ENCODE data around the gene HLCS.

DNA sequence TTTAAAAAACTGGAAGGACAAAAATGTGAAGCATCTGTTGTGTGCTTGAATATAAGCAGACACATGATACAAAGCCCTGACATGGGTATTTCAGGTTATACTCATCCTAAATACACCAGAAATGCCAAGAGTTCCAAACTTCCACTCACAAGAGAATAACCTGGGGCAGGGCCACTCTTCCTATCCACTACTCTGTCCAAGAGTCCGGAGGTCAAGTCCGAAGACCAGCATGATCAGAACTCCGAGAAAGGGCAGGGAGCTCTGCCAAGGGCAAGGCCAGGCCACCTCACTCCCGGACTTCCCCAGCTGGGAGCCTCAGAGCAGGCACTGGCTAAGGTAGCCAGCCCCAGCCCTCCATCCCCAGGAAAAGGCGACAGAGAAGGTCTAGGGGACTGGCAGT lies 37.5 kb downstream of the HLCS start:
- TF ChIP-seq, protein P1, sequence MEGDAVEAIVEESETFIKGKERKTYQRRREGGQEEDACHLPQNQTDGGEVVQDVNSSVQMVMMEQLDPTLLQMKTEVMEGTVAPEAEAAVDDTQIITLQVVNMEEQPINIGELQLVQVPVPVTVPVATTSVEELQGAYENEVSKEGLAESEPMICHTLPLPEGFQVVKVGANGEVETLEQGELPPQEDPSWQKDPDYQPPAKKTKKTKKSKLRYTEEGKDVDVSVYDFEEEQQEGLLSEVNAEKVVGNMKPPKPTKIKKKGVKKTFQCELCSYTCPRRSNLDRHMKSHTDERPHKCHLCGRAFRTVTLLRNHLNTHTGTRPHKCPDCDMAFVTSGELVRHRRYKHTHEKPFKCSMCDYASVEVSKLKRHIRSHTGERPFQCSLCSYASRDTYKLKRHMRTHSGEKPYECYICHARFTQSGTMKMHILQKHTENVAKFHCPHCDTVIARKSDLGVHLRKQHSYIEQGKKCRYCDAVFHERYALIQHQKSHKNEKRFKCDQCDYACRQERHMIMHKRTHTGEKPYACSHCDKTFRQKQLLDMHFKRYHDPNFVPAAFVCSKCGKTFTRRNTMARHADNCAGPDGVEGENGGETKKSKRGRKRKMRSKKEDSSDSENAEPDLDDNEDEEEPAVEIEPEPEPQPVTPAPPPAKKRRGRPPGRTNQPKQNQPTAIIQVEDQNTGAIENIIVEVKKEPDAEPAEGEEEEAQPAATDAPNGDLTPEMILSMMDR (IDR thresholded peaks at IDR 0.05), result no peak
- TF ChIP-seq POLR2AphosphoS5 (IDR thresholded peaks at IDR 0.05) (no peak), EP300 (IDR thresholded peaks at IDR 0.05) (no peak)

Data from sigmoid colon (tissue), 4 donors.